Stimulated activated CD8-positive, alpha-beta memory T cell treated with anti-CD3 and anti-CD28 coated beads, Interleukin-4, amount 100 ng/mL, for 24 hours (primary cell): ENCODE results near the gene BAHCC1.

ENCODE experiments used
- DNase-seq: peaks from one replicate; pipeline ENCODE4 v3.0.0-alpha.2; 2020; ENCODE audit warnings: low read depth

Gene BAHCC1

DNA sequence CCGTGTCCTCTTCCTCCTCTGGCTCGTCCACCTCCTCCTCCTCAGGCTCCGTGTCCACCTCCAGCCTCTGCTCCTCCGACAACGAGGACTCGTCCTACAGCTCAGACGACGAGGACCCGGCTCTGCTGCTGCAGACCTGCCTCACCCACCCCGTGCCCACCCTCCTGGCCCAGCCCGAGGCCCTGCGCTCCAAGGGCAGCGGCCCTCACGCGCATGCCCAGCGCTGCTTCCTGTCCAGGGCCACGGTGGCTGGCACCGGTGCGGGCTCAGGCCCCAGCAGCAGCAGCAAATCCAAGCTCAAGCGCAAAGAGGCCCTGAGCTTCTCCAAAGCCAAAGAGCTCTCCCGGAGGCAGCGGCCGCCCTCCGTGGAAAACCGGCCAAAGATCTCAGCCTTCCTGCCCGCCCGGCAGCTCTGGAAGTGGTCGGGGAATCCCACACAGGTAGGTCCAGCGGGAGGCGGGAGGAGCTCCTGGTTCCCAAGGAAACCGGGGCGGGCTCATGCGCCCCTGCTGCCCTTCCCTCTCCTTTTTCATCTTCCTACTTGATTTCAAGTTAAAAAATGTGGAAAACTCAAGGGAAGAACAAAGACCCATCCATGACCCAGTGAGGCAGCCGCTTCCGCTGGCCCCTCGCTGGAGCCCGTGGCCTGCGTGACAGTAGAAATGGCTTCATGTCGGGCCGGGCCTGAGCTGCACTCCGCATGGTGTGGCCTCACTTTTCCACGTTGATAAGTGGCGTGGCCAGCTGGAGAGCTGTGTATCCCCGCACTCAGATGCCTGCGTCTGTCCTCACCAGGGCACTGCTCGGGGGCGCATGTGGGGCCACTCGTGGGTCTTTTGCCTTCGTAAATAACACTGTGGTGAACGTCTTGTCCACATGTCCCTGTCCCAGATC is 66.6 kb downstream of the BAHCC1 start:
- no peak for DNase-seq

- no peak for DNase-seq
Observed at GRCh38 chr17:81462506-81463125, 67.4 kb downstream of the BAHCC1 start.

GRCh38 chr17:81463506-81463905 is 68.2 kb downstream of the BAHCC1 start:
- no peak for DNase-seq

GRCh38 chr17:81464586-81464985 is 69.3 kb downstream of the BAHCC1 start:
- no peak for DNase-seq

- no peak for DNase-seq
Observed at GRCh38 chr17:81465910-81466309, 70.7 kb downstream of the BAHCC1 start.

DNA sequence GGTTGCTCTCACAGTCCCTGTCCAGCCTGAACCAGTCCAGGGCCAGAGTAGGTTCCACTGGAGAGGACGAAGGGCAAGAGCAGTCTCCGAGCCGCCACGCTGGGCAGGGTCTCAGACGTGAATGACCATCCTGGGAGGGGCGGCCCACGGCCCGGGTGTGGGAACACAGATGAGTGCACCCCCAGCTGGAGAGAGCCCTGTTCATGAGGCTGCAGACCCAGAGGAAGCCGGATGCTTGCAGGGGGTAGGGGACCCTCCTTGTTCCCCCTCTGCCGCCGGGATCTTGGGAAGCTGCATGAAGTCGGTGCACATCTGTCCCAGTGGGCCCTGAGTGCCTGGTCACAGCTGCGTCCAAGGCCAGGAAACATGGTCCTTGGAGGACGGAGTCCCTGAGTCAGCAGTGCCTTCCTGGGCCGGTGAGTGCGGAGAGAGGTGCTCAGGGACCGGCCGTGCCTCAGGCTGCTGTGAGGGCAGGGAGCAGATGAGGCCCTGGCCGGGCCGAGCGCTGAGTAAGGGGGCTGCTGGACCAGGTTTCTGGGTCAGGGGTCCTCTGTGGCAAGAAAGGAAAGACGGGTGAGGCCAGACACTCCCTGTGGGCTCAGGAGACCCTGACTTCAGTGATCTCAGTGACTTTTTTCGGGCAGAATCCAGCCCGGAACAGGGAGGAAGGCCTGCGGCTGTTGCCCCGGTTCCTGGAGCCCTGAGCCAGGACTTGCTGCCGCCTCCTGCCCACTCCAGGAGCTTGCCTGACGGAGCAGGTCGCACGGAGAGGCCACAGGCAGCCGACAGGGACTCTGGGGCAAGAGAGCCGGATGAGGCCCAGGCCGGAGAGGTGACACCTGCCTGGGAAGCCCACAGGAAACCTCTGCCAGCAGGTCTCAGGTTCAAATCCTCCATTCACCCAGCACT is 71.6 kb downstream of the BAHCC1 start:
- DNase-seq, result no peak

DNA sequence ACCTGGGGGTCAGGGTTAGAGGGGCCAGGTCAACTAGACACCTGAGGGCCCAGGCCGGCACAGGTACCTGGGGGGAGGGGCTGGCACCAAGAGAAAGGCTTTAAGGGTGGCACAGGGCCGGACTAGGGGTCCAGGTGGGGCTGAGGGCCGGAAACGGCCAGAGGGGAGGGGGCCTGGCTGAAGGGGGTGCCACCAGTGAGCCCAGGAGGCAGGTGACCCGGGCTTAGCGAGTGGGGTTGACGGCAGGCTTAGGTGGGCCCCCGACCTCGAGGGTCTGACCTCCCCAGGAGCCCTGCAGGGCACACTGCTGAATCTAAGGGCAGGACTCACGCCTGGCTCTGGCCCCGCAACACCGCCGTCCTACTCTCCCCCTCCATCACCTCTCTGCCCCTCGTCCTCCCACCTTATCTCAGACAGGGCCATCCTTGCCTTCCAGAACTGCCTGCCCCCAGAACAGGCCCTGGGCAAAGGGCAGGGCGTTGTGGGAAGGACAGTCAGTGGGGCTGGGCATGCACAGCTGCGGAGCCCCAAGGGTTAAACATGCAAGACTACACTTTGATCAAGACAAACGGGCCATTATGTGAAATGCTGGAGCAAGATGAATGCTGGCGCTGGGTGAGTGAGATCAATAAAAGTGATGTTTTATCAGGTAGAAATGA is 73.0 kb downstream of the BAHCC1 start:
- DNase-seq, result no peak

GRCh38 chr17:81468770-81469121 is 73.5 kb downstream of the BAHCC1 start:
- DNase-seq, result no peak

DNA sequence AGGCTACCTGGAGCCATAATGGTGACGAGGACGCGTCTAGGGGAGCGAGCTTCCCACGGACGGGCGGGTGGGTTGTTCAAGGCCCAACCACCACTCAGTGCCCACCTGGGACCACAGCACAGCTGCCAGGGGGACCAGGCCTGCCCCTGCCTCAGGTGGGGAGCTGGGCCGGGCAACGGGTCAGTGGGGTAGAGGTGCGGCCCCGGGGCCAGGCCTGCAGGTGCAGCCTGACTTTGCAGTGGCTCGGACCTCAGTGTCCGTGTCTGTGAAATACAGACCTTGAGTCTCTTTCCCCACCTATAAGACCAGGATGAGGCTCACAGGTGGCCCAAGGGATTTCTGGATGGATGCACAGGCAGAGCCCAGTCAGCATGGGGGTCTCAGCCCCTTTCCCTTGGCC is 74.0 kb downstream of the BAHCC1 start:
- DNase-seq, result no peak

GRCh38 chr17:81470270-81470943 is 75.2 kb downstream of the BAHCC1 start:
- no peak for DNase-seq

DNA sequence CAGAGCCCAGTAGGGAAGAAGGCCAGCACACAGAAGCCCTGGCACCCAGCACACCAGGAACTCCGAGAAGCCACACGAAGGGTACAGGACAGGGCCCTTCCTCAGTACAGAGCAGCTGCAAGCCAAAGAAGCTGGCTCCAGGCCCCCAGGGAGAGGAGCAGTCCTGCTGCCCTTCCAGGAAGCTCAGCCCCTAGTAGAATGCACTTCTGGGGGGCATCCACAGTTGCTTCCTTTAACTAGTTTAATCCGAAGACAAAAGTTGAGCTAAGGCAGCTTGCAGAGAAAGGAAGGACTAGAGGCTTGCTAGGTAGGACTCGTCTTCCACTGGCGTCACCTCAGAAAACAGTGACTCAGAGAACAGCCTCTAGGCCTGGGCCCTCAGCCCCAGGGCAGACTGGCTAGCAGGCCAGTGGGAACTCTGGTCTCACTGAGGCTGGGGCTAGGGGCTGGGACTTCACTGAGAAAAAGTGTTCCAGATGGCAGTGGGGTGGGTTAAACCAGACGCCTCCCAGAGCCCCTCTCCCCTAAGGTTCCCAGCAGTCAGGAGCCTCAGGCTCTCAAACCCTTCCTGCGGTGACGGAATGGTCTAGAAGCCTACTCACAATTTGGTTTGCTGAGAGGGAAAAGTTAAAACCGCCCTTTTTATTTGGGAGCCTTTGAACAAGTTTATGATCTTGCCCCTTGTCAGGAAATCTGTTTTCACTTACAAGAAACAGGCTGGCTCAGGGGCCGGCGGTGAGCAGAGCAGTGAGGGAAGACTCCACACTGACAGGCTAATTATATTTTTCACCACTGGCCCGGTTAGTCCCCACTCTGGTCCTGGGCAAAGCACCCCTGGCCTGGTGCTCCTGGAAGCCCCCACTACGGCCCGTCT is 75.9 kb downstream of the BAHCC1 start:
- no peak for DNase-seq

DNA sequence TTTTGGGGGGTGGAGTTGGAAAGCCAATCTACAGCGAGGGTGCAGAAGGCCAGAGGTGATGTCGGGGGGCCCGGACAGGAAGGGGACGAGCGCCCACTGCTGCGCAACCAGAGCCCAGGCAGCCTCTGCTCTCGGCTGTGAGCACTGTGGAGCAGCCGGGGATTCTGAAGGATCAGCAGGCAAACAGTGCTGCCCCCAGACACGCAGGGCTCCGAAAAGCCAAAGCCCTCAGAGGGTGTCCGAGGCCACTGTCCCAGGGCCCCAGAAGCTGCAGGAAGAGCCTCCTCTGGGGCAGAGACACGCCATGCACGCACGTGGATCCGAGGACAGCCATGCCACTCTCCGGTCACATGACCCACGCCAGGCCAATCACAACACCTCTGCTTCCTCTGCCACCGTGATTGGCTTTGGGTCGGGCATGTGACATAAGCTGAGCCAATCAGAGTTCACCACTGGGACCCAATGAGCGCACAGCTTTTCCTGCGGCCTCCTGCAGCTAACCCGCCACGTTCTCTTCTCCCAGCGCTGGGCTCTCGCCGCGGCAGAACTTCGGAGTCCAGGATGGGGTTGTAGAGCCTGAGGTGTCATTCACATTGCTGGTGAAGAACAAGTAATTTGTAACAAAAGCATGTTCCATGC is 76.7 kb downstream of the BAHCC1 start:
- no peak for DNase-seq

DNA sequence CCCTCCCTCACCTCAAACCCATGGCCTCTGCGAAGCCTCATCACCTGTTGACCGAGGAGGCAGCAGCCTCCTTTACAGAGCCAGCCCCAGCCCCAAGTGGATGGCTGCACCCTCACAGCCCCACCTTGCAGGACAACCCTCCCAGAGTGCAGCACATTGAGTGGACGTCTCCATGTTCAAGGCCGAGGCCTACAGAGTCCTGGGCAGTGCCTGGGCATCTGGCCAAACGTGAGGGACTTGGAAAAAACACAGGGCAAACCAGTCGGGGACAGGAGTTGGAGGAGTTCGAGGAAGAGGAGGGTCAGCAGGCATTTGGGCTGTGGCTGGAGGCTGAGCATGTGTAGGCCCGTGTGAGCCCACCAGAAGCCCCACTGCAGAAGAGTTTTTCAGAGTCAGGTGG is 77.8 kb downstream of the BAHCC1 start:
- no peak for DNase-seq

DNA sequence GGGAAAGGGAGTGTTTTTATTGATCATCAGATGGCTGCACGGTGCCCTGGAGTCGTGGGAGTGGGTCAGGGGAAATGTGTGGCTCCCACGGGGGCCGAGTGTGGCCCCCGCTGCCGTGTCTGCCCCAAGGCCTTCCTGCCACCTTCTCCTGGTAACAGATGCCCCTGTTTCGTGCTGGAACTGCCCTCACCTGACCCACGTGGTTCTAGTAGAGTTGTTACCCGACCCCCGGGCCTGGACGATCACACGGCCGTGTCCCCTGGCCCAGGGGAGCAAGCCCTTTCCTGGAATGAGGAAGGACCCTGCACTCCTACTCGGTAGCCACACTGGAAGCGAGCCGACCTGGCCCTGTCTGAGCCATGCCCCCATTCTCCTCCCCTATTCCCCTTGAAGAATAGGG is 79.7 kb downstream of the BAHCC1 start:
- DNase-seq, result no peak

DNA sequence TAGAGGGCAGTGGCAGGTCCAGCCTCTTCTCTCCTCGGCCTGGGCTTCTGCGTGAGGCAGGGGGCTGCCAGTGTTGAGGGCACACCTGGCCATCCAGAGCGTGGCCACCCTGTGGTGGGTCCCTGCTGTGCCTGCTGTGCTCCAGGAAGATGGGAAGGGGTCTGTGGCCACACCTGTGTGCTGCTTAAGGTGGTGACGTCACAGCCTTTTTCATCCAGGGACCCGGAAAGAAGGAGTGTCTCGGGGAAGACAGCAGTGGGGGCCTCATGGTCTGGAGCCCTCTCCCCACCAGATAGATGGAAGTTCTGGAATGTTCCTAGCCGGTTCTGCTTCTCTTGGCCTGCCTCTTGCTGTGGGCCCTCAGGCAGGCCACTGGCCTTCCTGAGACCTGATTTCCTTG is 80.8 kb downstream of the BAHCC1 start:
- no peak for DNase-seq

- no peak for DNase-seq
Observed at GRCh38 chr17:81476635-81477034, 81.4 kb downstream of the BAHCC1 start.

DNA sequence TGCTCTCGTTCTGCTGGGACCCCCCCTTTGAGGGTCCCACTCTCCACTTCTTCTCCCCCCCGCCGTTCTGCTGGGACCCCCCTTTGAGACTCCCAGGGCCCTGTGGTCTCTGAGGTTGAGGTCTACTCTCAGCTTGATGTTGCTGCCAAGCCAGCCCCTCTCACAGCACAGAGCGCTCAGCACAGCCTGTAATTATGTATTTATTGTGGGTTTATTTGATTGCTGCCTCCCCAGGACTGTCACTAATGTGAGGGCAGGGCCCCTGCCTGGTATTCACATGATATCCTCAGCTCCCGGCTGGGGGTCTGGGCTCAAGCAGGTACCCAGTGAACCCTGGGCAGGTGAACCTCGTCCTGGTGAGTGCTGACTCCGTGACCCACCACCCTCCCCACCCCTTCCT is 81.9 kb downstream of the BAHCC1 start:
- DNase-seq, result no peak

DNA sequence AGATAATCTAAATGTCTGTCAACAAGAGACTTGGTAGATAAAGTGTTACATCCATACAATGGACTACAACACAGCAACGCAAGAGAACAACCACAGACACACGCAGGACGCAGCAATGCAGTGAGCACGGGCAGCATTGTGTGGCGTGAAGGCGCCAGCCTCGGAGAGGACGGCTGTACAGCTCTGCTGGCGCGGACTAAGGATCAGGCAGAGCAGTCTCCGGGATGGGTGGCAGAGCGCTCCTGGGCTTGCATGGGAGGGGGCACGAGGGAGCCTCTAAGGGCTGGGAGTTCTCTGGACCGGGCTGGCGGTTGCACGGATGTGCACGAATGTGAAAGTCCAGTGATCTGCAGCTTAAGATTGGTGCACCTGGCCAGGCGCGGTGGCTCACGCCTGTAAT is 82.9 kb downstream of the BAHCC1 start:
- DNase-seq, result no peak

DNA sequence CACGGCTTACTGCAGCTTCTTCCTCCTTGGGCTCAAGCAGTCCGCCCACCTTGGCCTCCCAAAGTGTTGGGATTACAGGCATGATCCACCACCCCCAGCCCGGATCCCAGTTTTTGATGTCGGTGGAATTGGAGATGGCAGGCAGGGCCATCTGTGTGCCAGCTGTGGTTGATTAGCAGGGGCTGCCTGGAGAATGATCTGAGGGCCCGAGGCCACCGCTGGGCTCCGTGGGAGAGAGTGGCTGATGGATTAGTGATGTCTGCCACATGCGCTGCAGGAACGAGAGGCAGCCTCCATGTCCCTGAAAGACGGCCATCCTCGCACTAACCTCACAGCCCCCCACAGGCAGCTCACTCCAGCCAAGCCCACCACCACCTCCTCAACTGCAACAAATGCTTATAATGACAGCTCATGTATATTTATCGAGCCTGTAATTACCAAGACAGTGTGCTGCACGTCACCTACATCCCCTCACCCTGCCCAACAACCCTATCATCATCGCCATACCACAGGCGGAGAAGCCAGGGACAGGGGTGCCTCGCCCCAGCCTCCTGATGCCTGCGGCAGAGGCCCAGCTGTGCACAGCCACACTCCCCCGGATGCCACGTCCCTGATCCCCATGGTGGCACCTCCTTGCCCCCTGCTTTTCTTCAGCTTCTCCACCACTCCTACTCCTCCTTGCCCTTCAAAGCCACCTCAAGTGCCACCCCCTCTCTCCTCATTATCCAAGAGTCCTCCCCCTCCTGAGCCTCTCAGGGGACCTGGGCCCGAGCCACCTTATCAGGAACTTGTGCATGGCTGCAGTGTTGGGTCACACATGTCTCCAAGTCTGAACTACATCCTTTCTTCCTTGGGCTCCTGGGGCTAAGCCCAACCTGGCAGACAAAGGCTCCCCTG is 84.2 kb downstream of the BAHCC1 start:
- DNase-seq, result no peak
